RWPE2 (cell line): ENCODE measurements around the gene LHFPL2.
A peak's percentile ranks its signal among the peaks of the same experiment; 100 is the strongest.

Source experiments
- ATAC-seq: fragments of 200-7000 bp; cut with Tn5 transposase; 3 replicates; pipeline ENCODE4 v1.9.1; 2021; ENCODE audit warnings: low read depth
- DNase-seq: peaks from one replicate; pipeline ENCODE4 v3.0.0-alpha.2; 2020; ENCODE audit warnings: low spot score
- H3K27ac ChIP-seq: fragments of 450-650 bp; 2 replicates; pipeline ENCODE4 v1.5.1; 2017; ENCODE audit warnings: mild to moderate bottlenecking; ENCODE audit not compliant: poor library complexity, severe bottlenecking
- H3K27me3 ChIP-seq: fragments of 250-450 bp; sonication (Bioruptor Pico); 2 replicates; pipeline ENCODE4 v1.5.1; 2021; ENCODE audit warnings: mild to moderate bottlenecking, moderate library complexity; ENCODE audit not compliant: insufficient read depth, poor library complexity, severe bottlenecking
- H3K36me3 ChIP-seq: fragments of 250-450 bp; sonication (Bioruptor Pico); 2 replicates; pipeline ENCODE4 v1.5.1; 2020; ENCODE audit warnings: low read depth, mild to moderate bottlenecking, moderate library complexity
- H3K4me1 ChIP-seq: fragments of 250-450 bp; sonication (Bioruptor Pico); 2 replicates; pipeline ENCODE4 v1.5.1; 2021; ENCODE audit warnings: mild to moderate bottlenecking, moderate library complexity; ENCODE audit not compliant: insufficient read depth, poor library complexity, severe bottlenecking
- H3K4me3 ChIP-seq: fragments of 250-450 bp; sonication (Bioruptor Pico); 2 replicates; pipeline ENCODE4 v1.5.1; 2021; ENCODE audit warnings: mild to moderate bottlenecking, moderate library complexity; ENCODE audit not compliant: severe bottlenecking
- H3K9me3 ChIP-seq: fragments of 250-450 bp; sonication (Bioruptor Pico); 2 replicates; pipeline ENCODE4 v1.5.1; 2021; ENCODE audit warnings: mild to moderate bottlenecking, moderate library complexity; ENCODE audit not compliant: severe bottlenecking
- TF ChIP-seq, protein P1 (sequence below): fragments of 450-650 bp; IDR thresholded peaks from one replicate; pipeline ENCODE4 v1.5.1; 2017; ENCODE audit warnings: mild to moderate bottlenecking, moderate library complexity; ENCODE audit not compliant: poor library complexity, severe bottlenecking

The LHFPL2 gene

GRCh38 chr5:78534905-78535200, 113.7 kb downstream of the LHFPL2 start:
- Histone ChIP-seq H3K36me3 (no peaks in the 10 kb centered on the region), H3K27ac (peak overlapping the region; percentile 2), H3K27me3 (no peaks in the 10 kb centered on the region), H3K4me1 (peaks cover 18% of the 10 kb centered on the region), H3K4me3 (no peak overlapping the region), H3K9me3 (no peaks in the 10 kb centered on the region)
- no peak for DNase-seq
- TF ChIP-seq, protein P1, sequence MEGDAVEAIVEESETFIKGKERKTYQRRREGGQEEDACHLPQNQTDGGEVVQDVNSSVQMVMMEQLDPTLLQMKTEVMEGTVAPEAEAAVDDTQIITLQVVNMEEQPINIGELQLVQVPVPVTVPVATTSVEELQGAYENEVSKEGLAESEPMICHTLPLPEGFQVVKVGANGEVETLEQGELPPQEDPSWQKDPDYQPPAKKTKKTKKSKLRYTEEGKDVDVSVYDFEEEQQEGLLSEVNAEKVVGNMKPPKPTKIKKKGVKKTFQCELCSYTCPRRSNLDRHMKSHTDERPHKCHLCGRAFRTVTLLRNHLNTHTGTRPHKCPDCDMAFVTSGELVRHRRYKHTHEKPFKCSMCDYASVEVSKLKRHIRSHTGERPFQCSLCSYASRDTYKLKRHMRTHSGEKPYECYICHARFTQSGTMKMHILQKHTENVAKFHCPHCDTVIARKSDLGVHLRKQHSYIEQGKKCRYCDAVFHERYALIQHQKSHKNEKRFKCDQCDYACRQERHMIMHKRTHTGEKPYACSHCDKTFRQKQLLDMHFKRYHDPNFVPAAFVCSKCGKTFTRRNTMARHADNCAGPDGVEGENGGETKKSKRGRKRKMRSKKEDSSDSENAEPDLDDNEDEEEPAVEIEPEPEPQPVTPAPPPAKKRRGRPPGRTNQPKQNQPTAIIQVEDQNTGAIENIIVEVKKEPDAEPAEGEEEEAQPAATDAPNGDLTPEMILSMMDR = no peak
- ATAC-seq = no peak

DNA sequence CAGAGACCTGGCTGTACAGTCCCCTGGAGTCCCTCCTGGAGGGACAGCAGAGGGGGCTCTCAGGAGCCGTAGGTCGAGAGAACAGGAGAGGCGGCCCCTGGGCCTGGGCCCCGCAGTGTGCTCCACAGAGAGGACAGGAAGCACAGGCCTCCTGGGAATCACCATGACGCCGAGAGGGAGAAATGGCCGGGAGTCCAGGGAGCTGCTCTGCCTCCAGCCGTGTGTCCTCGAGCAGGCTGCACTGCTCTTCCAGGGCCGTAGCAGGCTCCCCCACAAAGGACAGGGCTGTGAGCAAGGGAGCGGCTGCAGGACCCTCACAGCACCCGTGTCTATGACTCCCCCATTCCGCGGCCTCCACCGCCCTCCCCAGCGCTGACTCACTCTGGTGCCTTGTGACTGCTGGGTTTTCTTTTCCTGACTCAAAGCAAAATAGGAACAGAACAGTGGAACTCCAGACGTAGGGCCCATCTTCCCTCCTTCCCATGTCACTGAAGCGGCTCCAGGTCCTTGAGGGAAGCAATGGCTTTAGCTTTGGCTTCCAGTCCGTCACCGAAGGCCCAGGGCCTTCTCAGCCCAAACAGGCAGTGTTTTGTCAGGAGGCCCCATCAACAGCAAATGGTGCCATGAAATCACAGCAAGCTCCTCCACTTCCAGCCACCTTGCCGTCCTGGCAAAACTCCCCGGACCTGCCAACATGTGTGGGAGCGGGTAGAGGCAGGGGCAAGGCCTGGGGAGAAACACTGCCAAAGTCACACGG, 114.2 kb downstream of the LHFPL2 start:
- Histone ChIP-seq H3K27ac (peak overlapping the region; percentile 2), H3K36me3 (no peaks in the 10 kb centered on the region), H3K9me3 (no peaks in the 10 kb centered on the region), H3K27me3 (no peaks in the 10 kb centered on the region), H3K4me3 (no peak overlapping the region), H3K4me1 (peaks cover 22% of the 10 kb centered on the region)
- ATAC-seq (no peak), DNase-seq (no peak)
- TF ChIP-seq, protein P1 = no peak

DNA sequence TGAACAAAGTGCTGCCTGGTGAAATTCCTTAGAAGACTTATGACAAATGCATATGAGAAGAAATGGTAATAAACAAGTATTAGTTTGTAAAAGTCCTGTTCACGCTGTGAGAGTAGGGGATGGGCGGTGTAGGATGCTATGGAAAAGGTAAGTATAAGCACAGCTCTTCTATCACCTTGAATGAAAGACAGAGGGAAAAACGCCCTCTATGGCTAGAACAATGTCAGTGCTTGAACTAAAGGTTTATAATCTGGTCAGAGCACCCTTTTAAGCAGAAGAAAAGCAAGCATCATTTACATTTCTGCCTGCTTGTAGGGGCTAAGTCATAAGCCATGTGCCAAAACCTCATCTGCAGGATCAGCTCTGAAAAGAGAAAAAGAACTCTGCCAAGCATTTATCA, 115.2 kb downstream of the LHFPL2 start:
- Histone ChIP-seq H3K4me3 (no peak overlapping the region), H3K27ac (no peak overlapping the region), H3K36me3 (no peaks in the 10 kb centered on the region), H3K9me3 (no peaks in the 10 kb centered on the region), H3K27me3 (no peaks in the 10 kb centered on the region), H3K4me1 (peaks cover 30% of the 10 kb centered on the region)
- TF ChIP-seq, protein P1 = peak; percentile 62
- DNase-seq (no peak), ATAC-seq (no peak)

DNA sequence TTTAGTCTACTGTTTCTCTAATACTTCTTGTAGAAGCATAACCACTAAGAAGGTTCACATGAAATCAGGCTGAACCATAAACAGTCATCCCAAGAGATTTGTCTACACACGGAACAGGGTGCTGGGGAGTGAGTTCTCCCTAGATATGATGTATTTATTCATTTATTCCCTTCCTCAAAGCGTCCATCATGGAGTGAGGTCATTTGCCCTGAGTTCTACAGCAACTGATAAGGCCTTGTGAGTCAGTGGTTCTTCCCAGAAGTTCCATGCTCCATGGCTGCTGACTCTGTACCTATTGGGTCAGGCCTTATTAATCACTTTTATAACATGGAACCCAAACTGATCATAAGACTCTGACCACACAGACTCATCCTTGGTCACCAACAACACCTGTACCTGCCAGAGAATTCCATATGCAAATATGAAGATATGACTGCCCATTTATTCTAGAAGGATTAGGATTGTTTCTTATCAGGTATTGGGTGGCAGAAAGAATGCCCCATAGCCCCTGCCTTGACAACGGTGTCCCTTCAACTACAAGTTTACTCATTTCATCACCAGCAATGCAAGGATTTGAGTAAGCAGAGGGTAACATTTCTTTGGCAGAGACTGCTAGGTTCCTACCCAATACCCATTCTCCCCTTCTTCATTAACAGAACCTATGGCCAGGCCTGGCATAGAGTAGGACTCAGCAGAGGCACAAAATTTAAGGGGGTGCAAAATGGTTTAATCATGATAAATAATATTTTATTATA, 118.1 kb downstream of the LHFPL2 start:
- ATAC-seq = peak; percentile 47
- H3K9me3 ChIP-seq = no peaks in the 10 kb centered on the region
- TF ChIP-seq, protein P1 = no peak
- H3K36me3 ChIP-seq = no peaks in the 10 kb centered on the region
- peaks cover 50% of the 10 kb centered on the region for H3K4me1 ChIP-seq
- no peak overlapping the region for H3K4me3 ChIP-seq
- no peak for DNase-seq
- peak overlapping the region; percentile 99 for H3K27ac ChIP-seq
- no peaks in the 10 kb centered on the region for H3K27me3 ChIP-seq

DNA sequence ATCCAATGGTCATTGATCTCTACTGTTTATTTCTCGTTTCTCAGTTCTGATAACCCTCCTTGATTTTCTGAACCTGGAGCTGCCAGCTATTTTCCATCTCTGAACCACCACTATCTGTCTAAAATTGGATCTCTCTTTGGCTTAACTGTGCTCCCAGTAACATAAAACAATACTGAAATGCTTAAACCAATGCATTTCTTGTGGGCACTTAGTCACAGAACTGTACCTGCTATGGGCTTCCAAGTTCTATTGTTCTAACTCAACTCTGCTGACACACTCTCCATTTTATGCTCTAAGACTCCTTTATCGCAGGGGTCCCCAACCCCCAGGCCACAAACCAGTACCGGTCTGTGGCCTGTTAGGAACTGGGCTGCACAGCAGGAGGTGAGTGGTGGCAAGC, 120.6 kb downstream of the LHFPL2 start:
- no peaks in the 10 kb centered on the region for H3K9me3 ChIP-seq
- no peaks in the 10 kb centered on the region for H3K27me3 ChIP-seq
- H3K4me1 ChIP-seq = peaks cover 50% of the 10 kb centered on the region
- peak overlapping the region; percentile 99 for H3K27ac ChIP-seq
- TF ChIP-seq, protein P1 = no peak
- no peak for DNase-seq
- no peak for ATAC-seq
- H3K36me3 ChIP-seq = no peaks in the 10 kb centered on the region
- no peak overlapping the region for H3K4me3 ChIP-seq
